ENCODE results near the gene PTPRCAP.
"Not testable (repeated sequence)": the region's sequence is repeated elsewhere in the genome, so short reads cannot be mapped to it uniquely, and the experiment has no call there.

Gene PTPRCAP

GRCh38 chr11:67437082-67437808 lies at the start of gene PTPRCAP:
Gene PTPRCAP (minus strand): TSS chr11:67437682. CDS start chr11:67437619, 63 bp downstream.
- no peak for TF ChIP-seq CTCF (IDR thresholded peaks at IDR 0.05; ENCODE audit: low read depth, low read length, missing control alignments)
- in situ Hi-C loops (cut with HindIII; ENCODE audit: low sequenced_read_pairs): no loop called here
- DNase-seq (ENCODE audit: low read depth): no peak
- no peak within 1 kb of the TSS for H3K4me3 ChIP-seq (ENCODE audit: low read depth, low read length)

- H3K4me3 ChIP-seq (ENCODE audit: low read depth, low read length): no peak overlapping the region
- no peak for TF ChIP-seq CTCF (IDR thresholded peaks at IDR 0.05; ENCODE audit: low read depth, low read length, missing control alignments)
- no peak for DNase-seq (ENCODE audit: low read depth)
- in situ Hi-C loops (cut with HindIII; ENCODE audit: low sequenced_read_pairs): no loop called here
These were observed 49.2 kb upstream of the PTPRCAP start for GRCh38 chr11:67486481-67487195.

- DNase-seq (ENCODE audit: low read depth); H3K4me3 ChIP-seq (ENCODE audit: low read depth, low read length); in situ Hi-C loops (cut with HindIII; ENCODE audit: low sequenced_read_pairs): not testable (repeated sequence)
These were observed 48.4 kb upstream of the PTPRCAP start for GRCh38 chr11:67485873-67486361.

GRCh38 chr11:67484847-67485311 lies 47.4 kb upstream of the PTPRCAP start:
- in situ Hi-C loops (cut with HindIII; ENCODE audit: low sequenced_read_pairs): no loop called here
- TF ChIP-seq CTCF (IDR thresholded peaks at IDR 0.05; ENCODE audit: low read depth, low read length, missing control alignments): no peak
- no peak for DNase-seq (ENCODE audit: low read depth)

GRCh38 chr11:67483831-67484665 lies 46.6 kb upstream of the PTPRCAP start:
- DNase-seq (ENCODE audit: low read depth): no peak
- peak overlapping the region; percentile 49 for H3K4me3 ChIP-seq (ENCODE audit: low read depth, low read length)
- TF ChIP-seq CTCF (IDR thresholded peaks at IDR 0.05; ENCODE audit: low read depth, low read length, missing control alignments): no peak
- in situ Hi-C loops (cut with HindIII; ENCODE audit: low sequenced_read_pairs): no loop called here

More at GRCh38 chr11:67484847-67485311, 47.4 kb upstream of the PTPRCAP start:
- H3K4me3 ChIP-seq (ENCODE audit: low read depth, low read length): no peak overlapping the region

GRCh38 chr11:67482827-67483798 lies 45.6 kb upstream of the PTPRCAP start, which contains the start of gene AIP:
Gene AIP (plus strand): TSS chr11:67483026. CDS start chr11:67483159, 133 bp downstream.
- peak; percentile 11 for TF ChIP-seq CTCF (IDR thresholded peaks at IDR 0.05; ENCODE audit: low read depth, low read length, missing control alignments)
- DNase-seq (ENCODE audit: low read depth): peak; percentile 96
- in situ Hi-C loops (cut with HindIII; ENCODE audit: low sequenced_read_pairs): no loop called here
- peak within 1 kb of the TSS; percentile 49 for H3K4me3 ChIP-seq (ENCODE audit: low read depth, low read length)
